Measurements from ENCODE around the gene C9orf152.

C9orf152 gene

DNA sequence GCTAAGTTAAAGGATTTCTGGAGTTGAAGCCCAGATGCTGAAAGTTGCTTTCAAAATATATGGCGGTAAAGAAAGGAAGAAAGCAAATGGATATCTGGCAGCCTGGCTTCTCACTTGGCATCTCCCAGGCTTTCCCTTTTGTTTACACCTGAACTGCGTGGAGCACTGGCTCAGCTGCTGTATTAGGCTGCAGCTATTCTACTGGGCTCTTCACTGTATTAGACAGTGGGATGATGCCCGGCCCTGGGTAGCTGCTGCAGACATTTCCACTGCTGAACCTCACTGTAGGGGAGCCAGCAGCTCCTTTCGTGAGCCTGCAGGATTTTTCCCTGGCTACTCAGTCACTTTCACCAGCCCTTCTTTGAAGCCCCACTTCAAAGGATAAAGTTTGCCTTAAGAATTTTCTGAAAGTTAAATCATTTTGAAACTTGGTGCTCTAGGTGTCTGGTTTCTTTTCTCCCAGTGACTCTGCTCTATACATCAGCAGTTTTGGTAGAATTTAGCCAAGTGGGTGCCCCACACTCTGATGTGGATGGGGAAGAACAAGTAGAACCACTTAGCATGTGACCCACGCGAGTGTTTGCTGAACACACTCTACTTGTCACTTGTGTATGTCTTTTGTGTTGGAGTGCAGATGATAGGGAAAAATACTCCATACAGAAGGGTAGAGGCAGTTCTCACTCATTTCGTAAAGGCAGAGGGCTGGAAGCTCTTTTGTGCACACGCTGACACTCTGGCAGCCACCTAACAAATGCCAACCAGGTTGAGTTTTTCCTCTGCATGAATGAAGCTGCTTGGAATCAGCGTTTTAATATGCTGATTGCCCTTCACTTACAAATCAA, 49.9 kb downstream of the C9orf152 start:
- Histone ChIP-seq H3K4me2 (ENCODE audit: insufficient read depth, low read length) (peak overlapping the region; percentile 54), H4K20me1 (ENCODE audit: insufficient read depth, low read length) (no peaks in the 10 kb centered on the region), H3K36me3 (ENCODE audit: insufficient read depth, low read length) (peaks cover 72% of the 10 kb centered on the region), H3K27ac (ENCODE audit: low read length) (peak overlapping the region; percentile 100), H2AFZ (ENCODE audit: low read depth, low read length) (no peak overlapping the region), H3K9ac (ENCODE audit: low read depth, low read length) (peak overlapping the region; percentile 69), H3K9me3 (ENCODE audit: insufficient read depth, low read length, severe bottlenecking) (no peaks in the 10 kb centered on the region), H3K4me1 (ENCODE audit: insufficient read depth, low read length) (peaks cover 100% of the 10 kb centered on the region), H3K79me2 (ENCODE audit: insufficient read depth, low read length) (peaks cover 95% of the 10 kb centered on the region), H3K27me3 (ENCODE audit: insufficient read depth, low read length, poor library complexity) (no peaks in the 10 kb centered on the region), H3K4me3 (ENCODE audit: low read depth in 1 of 2, low read length in 2 of 2) (peak overlapping the region in 1 of 2 experiments; percentile 31; a peak in 2 of 4 replicates)
- DNase-seq (peak; percentile 46), ATAC-seq (ENCODE audit: insufficient read depth, low read depth) (no peak)
- no peak for TF ChIP-seq EZH2 (IDR thresholded peaks at IDR 0.05; ENCODE audit: borderline replicate concordance, low read depth, low read length, severe bottlenecking)
- TF ChIP-seq, protein P1, sequence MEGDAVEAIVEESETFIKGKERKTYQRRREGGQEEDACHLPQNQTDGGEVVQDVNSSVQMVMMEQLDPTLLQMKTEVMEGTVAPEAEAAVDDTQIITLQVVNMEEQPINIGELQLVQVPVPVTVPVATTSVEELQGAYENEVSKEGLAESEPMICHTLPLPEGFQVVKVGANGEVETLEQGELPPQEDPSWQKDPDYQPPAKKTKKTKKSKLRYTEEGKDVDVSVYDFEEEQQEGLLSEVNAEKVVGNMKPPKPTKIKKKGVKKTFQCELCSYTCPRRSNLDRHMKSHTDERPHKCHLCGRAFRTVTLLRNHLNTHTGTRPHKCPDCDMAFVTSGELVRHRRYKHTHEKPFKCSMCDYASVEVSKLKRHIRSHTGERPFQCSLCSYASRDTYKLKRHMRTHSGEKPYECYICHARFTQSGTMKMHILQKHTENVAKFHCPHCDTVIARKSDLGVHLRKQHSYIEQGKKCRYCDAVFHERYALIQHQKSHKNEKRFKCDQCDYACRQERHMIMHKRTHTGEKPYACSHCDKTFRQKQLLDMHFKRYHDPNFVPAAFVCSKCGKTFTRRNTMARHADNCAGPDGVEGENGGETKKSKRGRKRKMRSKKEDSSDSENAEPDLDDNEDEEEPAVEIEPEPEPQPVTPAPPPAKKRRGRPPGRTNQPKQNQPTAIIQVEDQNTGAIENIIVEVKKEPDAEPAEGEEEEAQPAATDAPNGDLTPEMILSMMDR (IDR thresholded peaks at IDR 0.05; ENCODE audit: borderline replicate concordance, extremely low read depth, low read length, poor library complexity, severe bottlenecking) = no peak

DNA sequence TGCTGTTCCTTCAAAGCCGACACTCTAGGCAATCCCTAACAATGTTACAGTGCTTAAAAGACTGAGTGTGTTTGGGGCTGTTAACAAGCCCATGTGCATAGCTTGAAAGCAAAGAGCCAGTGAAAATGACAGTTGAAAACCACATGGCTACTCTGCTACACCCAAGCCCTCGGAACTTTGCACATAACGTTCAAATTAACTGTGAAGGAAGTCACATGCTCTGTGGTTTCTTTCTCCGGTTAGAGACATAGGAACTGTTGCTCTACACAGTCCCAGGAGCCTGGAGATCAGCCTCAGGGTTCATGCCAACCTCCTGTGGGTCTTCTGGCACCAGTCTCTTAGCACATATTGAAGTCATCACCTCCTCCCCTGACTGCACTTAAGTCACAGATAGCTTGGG, 51.1 kb downstream of the C9orf152 start:
- Histone ChIP-seq H3K9ac (ENCODE audit: low read depth, low read length) (peak overlapping the region; percentile 72), H3K27me3 (ENCODE audit: insufficient read depth, low read length, poor library complexity) (no peaks in the 10 kb centered on the region), H3K27ac (ENCODE audit: low read length) (peak overlapping the region; percentile 100), H3K4me1 (ENCODE audit: insufficient read depth, low read length) (peaks cover 100% of the 10 kb centered on the region), H3K4me2 (ENCODE audit: insufficient read depth, low read length) (peak overlapping the region; percentile 63), H2AFZ (ENCODE audit: low read depth, low read length) (no peak overlapping the region), H3K9me3 (ENCODE audit: insufficient read depth, low read length, severe bottlenecking) (no peaks in the 10 kb centered on the region), H4K20me1 (ENCODE audit: insufficient read depth, low read length) (no peaks in the 10 kb centered on the region), H3K36me3 (ENCODE audit: insufficient read depth, low read length) (peaks cover 81% of the 10 kb centered on the region), H3K79me2 (ENCODE audit: insufficient read depth, low read length) (peaks cover 95% of the 10 kb centered on the region), H3K4me3 (ENCODE audit: low read depth in 1 of 2, low read length in 2 of 2) (peak overlapping the region in 1 of 2 experiments; percentile 46; a peak in 2 of 4 replicates)
- peak; percentile 88 for DNase-seq
- ATAC-seq (ENCODE audit: insufficient read depth, low read depth) = peak; percentile 84
- TF ChIP-seq, protein P1 (IDR thresholded peaks at IDR 0.05; ENCODE audit: borderline replicate concordance, extremely low read depth, low read length, poor library complexity, severe bottlenecking) = no peak

GRCh38 chr9:110156416-110156815, 51.5 kb downstream of the C9orf152 start:
- Histone ChIP-seq H3K4me1 (ENCODE audit: insufficient read depth, low read length) (peaks cover 100% of the 10 kb centered on the region), H3K4me3 (ENCODE audit: low read depth in 1 of 2, low read length in 2 of 2) (peak overlapping the region in 1 of 2 experiments; percentile 46; a peak in 2 of 4 replicates), H3K79me2 (ENCODE audit: insufficient read depth, low read length) (peaks cover 96% of the 10 kb centered on the region), H2AFZ (ENCODE audit: low read depth, low read length) (no peak overlapping the region), H3K9me3 (ENCODE audit: insufficient read depth, low read length, severe bottlenecking) (no peaks in the 10 kb centered on the region), H3K4me2 (ENCODE audit: insufficient read depth, low read length) (peak overlapping the region; percentile 63), H3K27ac (ENCODE audit: low read length) (peak overlapping the region; percentile 100), H3K9ac (ENCODE audit: low read depth, low read length) (peak overlapping the region; percentile 72), H3K36me3 (ENCODE audit: insufficient read depth, low read length) (peaks cover 83% of the 10 kb centered on the region), H3K27me3 (ENCODE audit: insufficient read depth, low read length, poor library complexity) (no peaks in the 10 kb centered on the region), H4K20me1 (ENCODE audit: insufficient read depth, low read length) (no peaks in the 10 kb centered on the region)
- peak; percentile 34 for ATAC-seq (ENCODE audit: insufficient read depth, low read depth)
- TF ChIP-seq EZH2 (IDR thresholded peaks at IDR 0.05; ENCODE audit: borderline replicate concordance, low read depth, low read length, severe bottlenecking) = no peak
- TF ChIP-seq, protein P1 (IDR thresholded peaks at IDR 0.05; ENCODE audit: borderline replicate concordance, extremely low read depth, low read length, poor library complexity, severe bottlenecking) = no peak
- DNase-seq = no peak

Data from DND-41 (cell line).